IMR-90 (cell line): ENCODE measurements around the gene ABCC5. TPM values are rescaled to one million over a fixed set of nuclear protein-coding genes. Genes with fewer than 3 reads are reported as not detected.

Source experiments
- ATAC-seq: fragments of 200-7000 bp; cut with Tn5 transposase; 2 replicates; pipeline ENCODE4 v1.9.1; 2020; ENCODE audit warnings: low read depth, mild to moderate bottlenecking, moderate library complexity
- BruUV-seq: library from RNA; stranded (reverse); fragments of 400-500 nt; replicated peaks from 2 replicates; lab custom pipeline; 2021; lab: Mats Ljungman, UMichigan
- CTCF ChIA-PET: fragments of 300-600 bp; formaldehyde crosslinking; extraction: SDS; loops from one replicate; lab custom pipeline; 2021; ENCODE audit warnings: antibody characterized with exemption; lab: Yijun Ruan, JAX
- POLR2A ChIA-PET: fragments of 300-600 bp; sonication (Branson Sonifier 250); formaldehyde crosslinking; loops from one replicate; lab custom pipeline; 2022; ENCODE audit warnings: antibody characterized with exemption; ENCODE audit not compliant: unreplicated experiment; lab: Charles Lee
- DNase-seq: peaks from one replicate; pipeline ENCODE4 v3.0.0; 2013
- H2AFZ ChIP-seq: replicated peaks from 2 replicates; pipeline ENCODE3; 2013; ENCODE audit warnings: low read length, mild to moderate bottlenecking; ENCODE audit not compliant: poor library complexity
- H2AK5ac ChIP-seq: 2 replicates; pipeline ENCODE4 v1.6.1; 2013; ENCODE audit warnings: low read depth, low read length, inconsistent platforms
- H2AK9ac ChIP-seq: replicated peaks from 2 replicates; pipeline ENCODE3; 2013; ENCODE audit warnings: mild to moderate bottlenecking, low read depth, low read length, moderate library complexity; ENCODE audit not compliant: poor library complexity
- H2BK120ac ChIP-seq: 2 replicates; pipeline ENCODE4 v1.6.1; 2013; ENCODE audit warnings: low read depth, low read length, inconsistent platforms
- H2BK15ac ChIP-seq: 3 replicates; pipeline ENCODE4 v1.6.1; 2013; ENCODE audit warnings: low read depth, low read length, inconsistent platforms
- H2BK20ac ChIP-seq: 2 replicates; pipeline ENCODE4 v1.6.1; 2013; ENCODE audit warnings: low read depth, mild to moderate bottlenecking, inconsistent platforms, low read length, moderate library complexity
- H2BK5ac ChIP-seq: 2 replicates; pipeline ENCODE4 v1.6.1; 2013; ENCODE audit warnings: mild to moderate bottlenecking, low read depth, low read length, inconsistent platforms; ENCODE audit not compliant: poor library complexity, severe bottlenecking
- H3K14ac ChIP-seq: replicated peaks from 2 replicates; pipeline ENCODE4 v1.6.1; 2013; ENCODE audit warnings: low read depth, low read length, inconsistent platforms
- H3K18ac ChIP-seq: 2 replicates; pipeline ENCODE4 v1.6.1; 2013; ENCODE audit warnings: low read depth, low read length, control low read depth
- H3K23ac ChIP-seq: 2 replicates; pipeline ENCODE4 v1.6.1; 2013; ENCODE audit warnings: low read depth, low read length, inconsistent platforms
- H3K27ac ChIP-seq: 2 replicates; pipeline ENCODE4 v1.5.1; 2013; ENCODE audit warnings: mild to moderate bottlenecking, control low read depth, low read length; ENCODE audit not compliant: insufficient read depth
- H3K27me3 ChIP-seq: 2 replicates; pipeline ENCODE4 v1.6.1; 2013; ENCODE audit warnings: low read length; ENCODE audit not compliant: control insufficient read depth, insufficient read depth
- H3K36me3 ChIP-seq: 2 replicates; pipeline ENCODE4 v1.6.1; 2013; ENCODE audit warnings: low read length, mixed read lengths; ENCODE audit not compliant: control insufficient read depth, insufficient read depth
- H3K4ac ChIP-seq: 2 replicates; pipeline ENCODE4 v1.6.1; 2013; ENCODE audit warnings: low read depth, low read length, inconsistent platforms
- H3K4me1 ChIP-seq: 2 replicates; pipeline ENCODE4 v1.6.1; 2013; ENCODE audit warnings: low read length, mixed read lengths; ENCODE audit not compliant: control insufficient read depth, insufficient read depth
- H3K4me2 ChIP-seq: 2 replicates; pipeline ENCODE4 v1.6.1; 2013; ENCODE audit warnings: low read depth, mild to moderate bottlenecking, control low read depth, low read length, moderate library complexity
- H3K4me3 ChIP-seq: 2 replicates; pipeline ENCODE4 v1.5.1; 2013; ENCODE audit warnings: low read depth, mild to moderate bottlenecking, control low read depth, low read length, moderate library complexity; ENCODE audit not compliant: insufficient read depth
- H3K56ac ChIP-seq: 2 replicates; pipeline ENCODE4 v1.6.1; 2013; ENCODE audit warnings: low read length, inconsistent platforms; ENCODE audit not compliant: insufficient read depth; ENCODE audit errors: extremely low read depth
- H3K79me1 ChIP-seq, 2 experiments: 2 replicates each; pipeline ENCODE4 v1.6.1; 2013; ENCODE audit warnings: low read length in 2 of 2, inconsistent platforms in 1 of 2, low read depth in 1 of 2
- H3K9ac ChIP-seq: 2 replicates; pipeline ENCODE4 v1.6.1; 2013; ENCODE audit warnings: low read depth, low read length, control low read depth
- H3K9me1 ChIP-seq: 2 replicates; pipeline ENCODE4 v1.6.1; 2013; ENCODE audit warnings: low read length, inconsistent platforms; ENCODE audit not compliant: insufficient read depth
- H3K9me3 ChIP-seq: 2 replicates; pipeline ENCODE4 v1.6.1; 2013; ENCODE audit warnings: low read length; ENCODE audit not compliant: control insufficient read depth, insufficient read depth
- H4K20me1 ChIP-seq: 2 replicates; pipeline ENCODE4 v1.6.1; 2013; ENCODE audit warnings: low read length, inconsistent platforms; ENCODE audit not compliant: insufficient read depth
- H4K5ac ChIP-seq: 2 replicates; pipeline ENCODE4 v1.6.1; 2013; ENCODE audit warnings: mild to moderate bottlenecking, low read depth, low read length, control low read depth
- H4K8ac ChIP-seq, 2 experiments: 2 replicates each; pipeline ENCODE4 v1.6.1; 2013; ENCODE audit warnings: low read depth in 2 of 2, low read length in 2 of 2, control low read depth in 1 of 2, inconsistent platforms in 1 of 2
- H4K91ac ChIP-seq: 2 replicates; pipeline ENCODE4 v1.6.1; 2013; ENCODE audit warnings: low read depth, low read length, inconsistent platforms; ENCODE audit not compliant: insufficient read depth
- CEBPB ChIP-seq: IDR thresholded peaks from 2 replicates; pipeline ENCODE4 v1.6.1; 2012; ENCODE audit warnings: low read depth, low read length, improper control_type of control experiment
- ELK1 ChIP-seq: fragments of 150-350 bp; IDR thresholded peaks from 2 replicates; pipeline ENCODE4 v1.6.1; 2016; ENCODE audit warnings: low read depth, mild to moderate bottlenecking, low read length, moderate library complexity, borderline replicate concordance
- MAFK ChIP-seq: IDR thresholded peaks from 2 replicates; pipeline ENCODE4 v1.6.1; 2012; ENCODE audit warnings: low read depth, low read length, improper control_type of control experiment
- MAZ ChIP-seq: IDR thresholded peaks from 2 replicates; pipeline ENCODE4 v1.6.1; 2012; ENCODE audit warnings: low read depth, mild to moderate bottlenecking, low read length, improper control_type of control experiment, moderate library complexity, borderline replicate concordance
- MXI1 ChIP-seq: IDR thresholded peaks from 2 replicates; pipeline ENCODE4 v1.6.1; 2012; ENCODE audit warnings: low read depth, mild to moderate bottlenecking, low read length, moderate library complexity, borderline replicate concordance
- NFE2L2 ChIP-seq: fragments of 150-350 bp; IDR thresholded peaks from 2 replicates; pipeline ENCODE4 v1.6.1; 2016; ENCODE audit warnings: low read depth, mild to moderate bottlenecking, low read length
- POLR2A ChIP-seq: IDR thresholded peaks from 2 replicates; pipeline ENCODE4 v1.6.1; 2012; ENCODE audit warnings: mild to moderate bottlenecking, low read depth, low read length
- RAD21 ChIP-seq: IDR thresholded peaks from 2 replicates; pipeline ENCODE4 v1.6.1; 2012; ENCODE audit warnings: low read length, improper control_type of control experiment
- SMC3 ChIP-seq: fragments of 150-350 bp; IDR thresholded peaks from 2 replicates; pipeline ENCODE4 v1.6.1; 2016; ENCODE audit warnings: low read depth, mild to moderate bottlenecking, antibody characterized with exemption, low read length, moderate library complexity
- WGBS, 2 experiments: methylation state at CpG; one replicate each; pipeline versions ENCODE4 v1.1.5 to v1.1.7; 2013; ENCODE audit warnings: missing lambda C conversion rate in 2 of 2; ENCODE audit not compliant: insufficient read length in 1 of 2; ENCODE audit errors: extremely low coverage in 2 of 2; 5-methylcytosine and 5-hydroxymethylcytosine counted together
- dilution Hi-C: fragments of 300-500 bp; cut with HindIII; formaldehyde crosslinking; loops from one replicate; pipeline ENCODE4 v1.14.3; 2018; ENCODE audit warnings: low sequenced_read_pairs; ENCODE audit not compliant: unreplicated experiment
- in situ Hi-C: fragments of 300-500 bp; cut with MboI; formaldehyde crosslinking; loops from 3 replicates; pipeline ENCODE4 v1.14.3; 2019; ENCODE audit warnings: low sequenced_read_pairs, inconsistent platforms, mixed read lengths
- intact Hi-C: fragments of 100-400 bp; cut with micrococcal nuclease; formaldehyde crosslinking; loops from 2 replicates; pipeline ENCODE4 v1.10.0; 2022
- polyA plus RNA-seq, 3 experiments: library from polyadenylated mRNA; depleted of rRNA; stranded (reverse); fragments of >200 nt; gene quantifications; 2 replicates each; pipeline ENCODE4 v1.2.3, GENCODE V29; 2012; ENCODE audit warnings: low replicate concordance in 1 of 3
- total RNA-seq: library from RNA; depleted of rRNA; stranded (reverse); fragments of >200 nt; gene quantifications from 2 replicates; pipeline ENCODE4 v1.2.3, GENCODE V29; 2012
- TF ChIP-seq, protein P1 (sequence below): conservative IDR thresholded peaks from 2 replicates; pipeline ENCODE4 v1.5.1; 2012; ENCODE audit warnings: mild to moderate bottlenecking, low read depth, low read length, improper control_type of control experiment
- TF ChIP-seq, protein P2 (sequence below): fragments of 150-350 bp; IDR thresholded peaks from 2 replicates; pipeline ENCODE4 v1.6.1; 2017; ENCODE audit warnings: mild to moderate bottlenecking, antibody characterized with exemption, low read length, low read depth

The ABCC5 gene
- total and polyA plus RNA-seq, 2 of the 4 experiments (the other 2 are of a cell fraction) = 8.4 to 17.7 TPM

DNA sequence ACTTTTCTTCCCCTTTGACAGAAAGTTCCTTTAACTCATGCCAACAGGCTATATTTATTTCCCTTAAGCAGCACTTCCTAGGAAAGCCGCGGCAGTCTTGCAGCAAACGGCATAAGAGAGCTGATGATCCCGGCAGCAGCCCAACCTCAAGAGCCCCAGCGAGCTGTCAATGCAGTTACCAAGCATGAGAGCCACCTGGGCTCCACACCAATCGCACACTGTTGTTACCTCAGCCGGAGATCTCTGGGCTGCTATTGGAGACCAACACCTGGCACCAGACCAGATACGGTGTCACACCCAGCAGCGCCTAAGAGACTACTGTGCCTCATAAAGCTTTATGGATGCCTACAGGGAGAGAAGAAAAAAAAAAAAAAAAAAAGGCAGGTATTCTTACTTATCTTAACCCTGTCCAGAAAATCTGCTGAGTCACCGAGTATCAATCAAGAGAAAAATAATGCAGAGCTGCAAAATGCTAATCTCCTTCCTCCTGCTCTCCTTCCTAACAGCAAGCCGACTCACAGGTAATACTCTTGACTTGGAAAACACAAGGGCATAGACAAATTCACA lies 11.7 kb downstream of the ABCC5 start:
- ChIA-PET CTCF (interaction anchor here (0.6 to 1.0 kb wide), 3 partner anchors 8 to 1902 kb away, joined by 3 read pairs; partner anchors contain the start of gene ABCC5), POLR2A (no interaction called here)
- no peaks in the 10 kb centered on the region for H3K27me3 ChIP-seq
- peak overlapping the region; percentile 75 for H3K4me2 ChIP-seq
- peaks cover 17 to 41% of the 10 kb centered on the region in 2 experiments for H3K79me1 ChIP-seq
- WGBS, 2 experiments = no CpG with 5 or more reads among the region's 11 CpGs
- no peak overlapping the region for H3K14ac ChIP-seq
- H3K9ac ChIP-seq = no peak overlapping the region
- peak overlapping the region; percentile 73 for H4K5ac ChIP-seq
- H2BK5ac ChIP-seq = no peak overlapping the region
- no peak overlapping the region for H2AK9ac ChIP-seq
- peak overlapping the region in 1 of 2 experiments; percentile 26; a peak in 2 of 4 replicates for H4K8ac ChIP-seq
- in situ Hi-C loops = no loop called here
- H3K27ac ChIP-seq = peak overlapping the region; percentile 26; the same call in 1 of the 2 replicates
- H3K18ac ChIP-seq = peak overlapping the region; percentile 76
- peak; percentile 37 for DNase-seq
- H3K36me3 ChIP-seq = peaks cover 3% of the 10 kb centered on the region
- peaks cover 22% of the 10 kb centered on the region for H3K4me1 ChIP-seq
- no peak overlapping the region for H2BK15ac ChIP-seq
- H3K23ac ChIP-seq = no peak overlapping the region
- H4K20me1 ChIP-seq = no peaks in the 10 kb centered on the region
- no peaks in the 10 kb centered on the region for H3K9me3 ChIP-seq
- H2BK20ac ChIP-seq = no peak overlapping the region
- peak overlapping the region; percentile 9; the same call in 1 of the 2 replicates for H3K4ac ChIP-seq
- H3K56ac ChIP-seq = no peak overlapping the region
- peak overlapping the region; percentile 38; the same call in 1 of the 2 replicates for H4K91ac ChIP-seq
- no peak for ATAC-seq
- peak overlapping the region; percentile 64 for H2BK120ac ChIP-seq
- intact Hi-C loops = no loop called here
- dilution Hi-C loops = no loop called here
- peaks cover 18% of the 10 kb centered on the region for H3K9me1 ChIP-seq
- no peak overlapping the region for H2AFZ ChIP-seq
- peak overlapping the region; percentile 76; the same call in 1 of the 2 replicates for H2AK5ac ChIP-seq
- BruUV-seq = no TSS peak
- H3K4me3 ChIP-seq = no peak overlapping the region
- no peak for TF ChIP-seq SMC3
- no peak for TF ChIP-seq CEBPB
- no peak for TF ChIP-seq MXI1
- TF ChIP-seq NFE2L2 = peak; percentile 96
- TF ChIP-seq RAD21 = no peak
- TF ChIP-seq, protein P1, sequence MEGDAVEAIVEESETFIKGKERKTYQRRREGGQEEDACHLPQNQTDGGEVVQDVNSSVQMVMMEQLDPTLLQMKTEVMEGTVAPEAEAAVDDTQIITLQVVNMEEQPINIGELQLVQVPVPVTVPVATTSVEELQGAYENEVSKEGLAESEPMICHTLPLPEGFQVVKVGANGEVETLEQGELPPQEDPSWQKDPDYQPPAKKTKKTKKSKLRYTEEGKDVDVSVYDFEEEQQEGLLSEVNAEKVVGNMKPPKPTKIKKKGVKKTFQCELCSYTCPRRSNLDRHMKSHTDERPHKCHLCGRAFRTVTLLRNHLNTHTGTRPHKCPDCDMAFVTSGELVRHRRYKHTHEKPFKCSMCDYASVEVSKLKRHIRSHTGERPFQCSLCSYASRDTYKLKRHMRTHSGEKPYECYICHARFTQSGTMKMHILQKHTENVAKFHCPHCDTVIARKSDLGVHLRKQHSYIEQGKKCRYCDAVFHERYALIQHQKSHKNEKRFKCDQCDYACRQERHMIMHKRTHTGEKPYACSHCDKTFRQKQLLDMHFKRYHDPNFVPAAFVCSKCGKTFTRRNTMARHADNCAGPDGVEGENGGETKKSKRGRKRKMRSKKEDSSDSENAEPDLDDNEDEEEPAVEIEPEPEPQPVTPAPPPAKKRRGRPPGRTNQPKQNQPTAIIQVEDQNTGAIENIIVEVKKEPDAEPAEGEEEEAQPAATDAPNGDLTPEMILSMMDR = no peak
- TF ChIP-seq ELK1 = no peak
- TF ChIP-seq, protein P2, sequence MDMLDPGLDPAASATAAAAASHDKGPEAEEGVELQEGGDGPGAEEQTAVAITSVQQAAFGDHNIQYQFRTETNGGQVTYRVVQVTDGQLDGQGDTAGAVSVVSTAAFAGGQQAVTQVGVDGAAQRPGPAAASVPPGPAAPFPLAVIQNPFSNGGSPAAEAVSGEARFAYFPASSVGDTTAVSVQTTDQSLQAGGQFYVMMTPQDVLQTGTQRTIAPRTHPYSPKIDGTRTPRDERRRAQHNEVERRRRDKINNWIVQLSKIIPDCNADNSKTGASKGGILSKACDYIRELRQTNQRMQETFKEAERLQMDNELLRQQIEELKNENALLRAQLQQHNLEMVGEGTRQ = no peak
- TF ChIP-seq POLR2A = no peak
- TF ChIP-seq MAFK = peak; percentile 79
- no peak for TF ChIP-seq MAZ
